ENCODE results near the gene DDO. TPM values are rescaled to one million over a fixed set of nuclear protein-coding genes. Genes with fewer than 3 reads are reported as not detected.

The DDO gene
- total and polyA plus RNA-seq, 2 of the 8 experiments (the other 6 are each of a cell fraction or from before 2014, with no cell fraction given), result not detected

DNA sequence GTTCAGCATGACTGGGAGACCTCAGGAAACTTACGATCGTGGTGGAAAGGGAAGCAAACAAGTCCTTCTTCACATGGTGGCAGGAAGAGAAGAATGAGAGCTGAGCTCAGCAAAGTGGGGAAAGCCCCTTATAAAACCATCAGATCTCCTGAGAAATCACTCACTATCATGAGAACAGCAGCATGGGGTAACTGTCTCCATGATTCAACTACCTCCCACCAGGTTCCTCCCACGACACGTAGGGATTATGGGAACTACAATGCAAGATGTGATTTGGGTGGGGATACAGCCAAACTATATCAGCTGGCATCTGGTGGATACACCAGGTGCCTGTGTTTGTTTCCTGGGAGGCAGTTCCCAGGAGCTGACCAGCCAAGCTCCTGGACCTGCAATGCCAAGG lies 4.9 kb downstream of the DDO start:
- H3K36me3 ChIP-seq (ENCODE audit: control insufficient read depth in 2 of 4, insufficient read depth in 4 of 4, low read length in 3 of 4), result no peaks in the 10 kb centered on the region
- H3K27ac ChIP-seq (ENCODE audit: low read depth, low read length), result no peak overlapping the region
- no peak overlapping the region for H3K9ac ChIP-seq (replicated peaks in 1 of 4; ENCODE audit: extremely low read depth in 1 of 4, low read depth in 3 of 4, low read length in 3 of 4)
- H2BK12ac ChIP-seq (ENCODE audit: low read depth, low read length), result no peak overlapping the region
- no peak overlapping the region for H3K18ac ChIP-seq (ENCODE audit: extremely low read depth, low read length)
- H3K56ac ChIP-seq (replicated peaks; ENCODE audit: insufficient read length, low read depth, low read length), result no peak overlapping the region
- ChIA-PET POLR2A (ENCODE audit: partially characterized antibody) (interaction anchor here (0.6 kb wide), 1 partner anchor 352 kb away, joined by 3 read pairs; no protein-coding TSS in a partner anchor), CTCF (ENCODE audit: partially characterized antibody) (interaction anchor here (1.5 to 1.8 kb wide), 2 partner anchors 14 to 19 kb away, joined by 4 to 7 read pairs; no protein-coding TSS in a partner anchor)
- no peak overlapping the region for H4K5ac ChIP-seq (ENCODE audit: insufficient read length, low read depth, low read length)
- H3K4me2 ChIP-seq (ENCODE audit: insufficient read depth in 1 of 2, low read depth in 2 of 2, low read length in 2 of 2), result no peak overlapping the region
- no peaks in the 10 kb centered on the region; a peak in 1 of 7 replicates for H3K27me3 ChIP-seq (replicated peaks in 1 of 4; ENCODE audit: control insufficient read depth in 3 of 4, extremely low read depth in 1 of 4, insufficient read depth in 3 of 4, low read length in 3 of 4)
- FAIRE-seq (no peak), DNase-seq (ENCODE audit: low read depth in 1 of 2, low spot score in 2 of 2) (no peak)
- 92% methylated on average over 2 of the region's 4 CpGs; no CpG with 5 or more reads in 1 of the 2 experiments for WGBS, 2 experiments (ENCODE audit: extremely low coverage in 1 of 2, insufficient coverage in 1 of 2, insufficient read length in 1 of 2, insufficient replicate concordance in 2 of 2, low coverage in 1 of 2, low lambda C conversion rate in 2 of 2, missing lambda C conversion rate in 1 of 2)
- H2AFZ ChIP-seq (ENCODE audit: low read length), result no peak overlapping the region
- no peak overlapping the region for H2BK5ac ChIP-seq (ENCODE audit: low read depth, low read length)
- no peak overlapping the region for H3K23ac ChIP-seq (ENCODE audit: insufficient read length)
- H2BK15ac ChIP-seq (ENCODE audit: low read length), result no peak overlapping the region
- H4K20me1 ChIP-seq (replicated peaks in 1 of 2; ENCODE audit: control insufficient read depth in 1 of 2, insufficient read depth in 2 of 2, low read length in 2 of 2), result no peaks in the 10 kb centered on the region
- peaks cover under 1 to 2% of the 10 kb centered on the region in 2 experiments; a peak in 2 of 4 replicates for H3K9me3 ChIP-seq (ENCODE audit: insufficient read depth in 2 of 2, low read depth in 1 of 2, low read length in 1 of 2)
- no peaks in the 10 kb centered on the region for H3K79me2 ChIP-seq (ENCODE audit: control insufficient read depth in 1 of 2, insufficient read depth in 2 of 2, low read length in 2 of 2)
- no peak overlapping the region for H3K4ac ChIP-seq (replicated peaks; ENCODE audit: insufficient read length, low read depth, low read length)
- H4K91ac ChIP-seq (replicated peaks; ENCODE audit: insufficient read length, low read length), result no peak overlapping the region
- no peak overlapping the region for H3K4me3 ChIP-seq (ENCODE audit: extremely low read depth in 1 of 4, insufficient read depth in 2 of 4, low read depth in 3 of 4, low read length in 4 of 4)
- H2AK5ac ChIP-seq (ENCODE audit: low read depth, low read length), result no peak overlapping the region
- no peaks in the 10 kb centered on the region for H3K79me1 ChIP-seq (ENCODE audit: low read depth, low read length)
- no peaks in the 10 kb centered on the region for H3K4me1 ChIP-seq (replicated peaks in 1 of 4; ENCODE audit: control insufficient read depth in 3 of 4, insufficient read depth in 4 of 4, low read length in 3 of 4)
- no peak overlapping the region for H2BK20ac ChIP-seq (ENCODE audit: low read length)
- no peak overlapping the region for H2BK120ac ChIP-seq (replicated peaks; ENCODE audit: low read depth, low read length)
- H4K8ac ChIP-seq (ENCODE audit: extremely low read depth, insufficient read depth, low read length), result no peak overlapping the region
- no peak overlapping the region for H3K14ac ChIP-seq (ENCODE audit: insufficient read length)
- no peaks in the 10 kb centered on the region for H3K23me2 ChIP-seq (ENCODE audit: low read depth, low read length)
- TF ChIP-seq BCL11A (IDR thresholded peaks at IDR 0.05; ENCODE audit: low read depth in 2 of 2, low read length in 2 of 2) (no peak), SP4 (IDR thresholded peaks at IDR 0.05; ENCODE audit: low read length) (no peak), TCF12 (IDR thresholded peaks at IDR 0.05; ENCODE audit: low read depth, low read length) (no peak), EZH2 (IDR thresholded peaks at IDR 0.05; ENCODE audit: low read depth, low read length, severe bottlenecking) (no peak), RBBP5 (IDR thresholded peaks at IDR 0.05; ENCODE audit: borderline replicate concordance, low read depth, low read length) (no peak), MAFK (IDR thresholded peaks at IDR 0.05; ENCODE audit: low read depth, low read length) (no peak), RXRA (IDR thresholded peaks at IDR 0.05; ENCODE audit: insufficient read depth, low read depth, low read length) (no peak), RFX5 (IDR thresholded peaks at IDR 0.05; ENCODE audit: borderline replicate concordance, low read depth, low read length) (no peak), ASH2L (IDR thresholded peaks at IDR 0.05; ENCODE audit: low read length) (no peak), JUN (IDR thresholded peaks at IDR 0.05; ENCODE audit: low read depth, low read length) (no peak), CBX8 (IDR thresholded peaks at IDR 0.05; ENCODE audit: borderline replicate concordance, low read depth, low read length) (no peak), CHD2 (IDR thresholded peaks at IDR 0.05; ENCODE audit: low read length) (no peak), KDM5A (IDR thresholded peaks at IDR 0.05; ENCODE audit: low read length) (no peak)
- TF ChIP-seq, protein P1, sequence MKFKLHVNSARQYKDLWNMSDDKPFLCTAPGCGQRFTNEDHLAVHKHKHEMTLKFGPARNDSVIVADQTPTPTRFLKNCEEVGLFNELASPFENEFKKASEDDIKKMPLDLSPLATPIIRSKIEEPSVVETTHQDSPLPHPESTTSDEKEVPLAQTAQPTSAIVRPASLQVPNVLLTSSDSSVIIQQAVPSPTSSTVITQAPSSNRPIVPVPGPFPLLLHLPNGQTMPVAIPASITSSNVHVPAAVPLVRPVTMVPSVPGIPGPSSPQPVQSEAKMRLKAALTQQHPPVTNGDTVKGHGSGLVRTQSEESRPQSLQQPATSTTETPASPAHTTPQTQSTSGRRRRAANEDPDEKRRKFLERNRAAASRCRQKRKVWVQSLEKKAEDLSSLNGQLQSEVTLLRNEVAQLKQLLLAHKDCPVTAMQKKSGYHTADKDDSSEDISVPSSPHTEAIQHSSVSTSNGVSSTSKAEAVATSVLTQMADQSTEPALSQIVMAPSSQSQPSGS (IDR thresholded peaks at IDR 0.05; ENCODE audit: low read length), result no peak
